Measurements from ENCODE around the gene EPHA3. TPM values are rescaled to one million over a fixed set of nuclear protein-coding genes. Genes with fewer than 3 reads are reported as not detected.

EPHA3 gene
- total and polyA plus RNA-seq, 9 of the 15 experiments (the other 6 are each of a cell fraction or from before 2014, with no cell fraction given) = not detected

DNA sequence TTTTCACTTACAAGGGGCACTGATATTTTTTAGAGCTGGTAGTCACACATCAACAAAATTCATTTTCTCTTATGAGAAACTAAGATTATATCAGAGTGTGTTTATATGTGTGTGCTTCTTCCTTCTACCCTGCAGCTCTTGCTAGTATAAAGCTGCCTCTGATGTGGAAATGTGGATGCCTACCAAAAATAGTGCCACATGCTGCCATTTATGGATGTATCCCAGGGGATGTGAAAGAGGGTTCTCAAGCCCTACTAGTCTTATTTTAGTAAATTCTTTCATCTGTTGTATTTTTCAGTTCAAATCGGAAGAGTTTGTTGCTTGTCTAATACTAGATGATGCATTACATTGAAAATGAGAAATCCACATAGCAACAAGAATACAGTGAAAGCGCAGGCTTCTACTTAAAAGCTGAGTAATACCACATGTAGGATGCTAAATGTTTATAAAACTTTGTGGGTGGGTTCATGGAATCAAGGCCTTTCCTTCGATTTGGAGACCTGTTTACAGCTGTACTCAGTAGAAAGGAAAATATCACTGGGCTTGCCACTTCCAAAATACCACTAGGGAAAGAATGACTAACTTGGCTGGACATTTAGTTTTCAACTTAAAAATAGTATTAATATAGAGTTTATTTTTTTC is 399.2 kb downstream of the EPHA3 start:
- no peak for FAIRE-seq
- in situ Hi-C loops (cut with MboI) = no loop called here
- Histone ChIP-seq H3K79me2 (ENCODE audit: control insufficient read depth, insufficient read depth, low read length) (no peaks in the 10 kb centered on the region), H3K9me1 (ENCODE audit: control insufficient read depth, insufficient read depth, low read length) (no peaks in the 10 kb centered on the region), H3K27ac (ENCODE audit: extremely low read depth, low read depth, low read length) (no peak overlapping the region), H3K9me3 (replicated peaks; ENCODE audit: control insufficient read depth, insufficient read depth, low read depth, low read length) (no peaks in the 10 kb centered on the region), H3K4me1 (replicated peaks in 1 of 2; ENCODE audit: control insufficient read depth in 2 of 2, insufficient read depth in 2 of 2, low read length in 2 of 2) (no peaks in the 10 kb centered on the region), H3K9ac (ENCODE audit: insufficient read depth in 1 of 2, low read depth in 2 of 2, low read length in 2 of 2) (no peak overlapping the region), H3K36me3 (ENCODE audit: control insufficient read depth, insufficient read depth, low read length) (no peaks in the 10 kb centered on the region), H2AFZ (ENCODE audit: low read depth, low read length) (no peak overlapping the region), H3K4me2 (ENCODE audit: insufficient read depth, low read length) (no peak overlapping the region), H3K4me3 (no peak overlapping the region), H4K20me1 (replicated peaks; ENCODE audit: control insufficient read depth, insufficient read depth, low read length) (no peaks in the 10 kb centered on the region), H3K27me3 (ENCODE audit: control insufficient read depth in 2 of 2, insufficient read depth in 2 of 2, low read length in 2 of 2) (no peaks in the 10 kb centered on the region)
- ATAC-seq = no peak
- intact Hi-C loops (cut with micrococcal nuclease) = no loop called here
- TF ChIP-seq RBM25 (IDR thresholded peaks at IDR 0.05; ENCODE audit: low read depth, low read length, severe bottlenecking) = no peak
- 0% methylated on average over 3 of the region's 3 CpGs for WGBS (ENCODE audit: insufficient coverage, low coverage, missing lambda C conversion rate)
- BruUV-seq (replicated peaks) = no TSS peak
- no peak for DNase-seq (ENCODE audit: extremely low read depth in 1 of 4, low spot score in 3 of 4)
- POLR2A ChIA-PET = no interaction called here
- CTCF ChIA-PET (ENCODE audit: low intra/inter-chr PET ratio) = no interaction called here

DNA sequence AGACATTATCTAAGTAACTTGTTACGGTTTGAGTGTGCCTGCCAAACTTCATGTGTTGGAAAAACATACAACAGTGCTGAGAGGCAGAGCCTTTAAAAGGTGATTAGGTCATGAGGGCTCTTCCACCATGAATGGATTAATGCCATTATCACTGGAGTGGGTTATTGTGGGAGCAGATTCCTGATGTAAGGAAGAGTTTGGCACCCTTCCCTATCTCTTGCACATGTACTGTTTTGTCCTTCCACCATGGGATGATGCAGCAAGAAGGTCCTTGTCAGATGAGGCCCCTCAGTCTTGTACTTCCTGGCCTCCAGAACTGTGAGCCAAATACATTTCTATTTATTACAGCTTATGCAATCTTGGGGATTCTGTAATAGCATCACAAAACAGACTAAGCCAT is 413.9 kb downstream of the EPHA3 start:
- ATAC-seq (no peak), FAIRE-seq (no peak), DNase-seq (ENCODE audit: extremely low read depth in 1 of 4, low spot score in 3 of 4) (no peak)
- intact Hi-C loops (cut with micrococcal nuclease) (no loop called here), in situ Hi-C loops (cut with MboI) (no loop called here)
- Histone ChIP-seq H3K27ac (ENCODE audit: extremely low read depth, low read depth, low read length) (no peak overlapping the region), H3K4me2 (ENCODE audit: insufficient read depth, low read length) (no peak overlapping the region), H3K9ac (ENCODE audit: insufficient read depth in 1 of 2, low read depth in 2 of 2, low read length in 2 of 2) (no peak overlapping the region), H3K4me1 (replicated peaks in 1 of 2; ENCODE audit: control insufficient read depth in 2 of 2, insufficient read depth in 2 of 2, low read length in 2 of 2) (no peaks in the 10 kb centered on the region), H3K36me3 (ENCODE audit: control insufficient read depth, insufficient read depth, low read length) (no peaks in the 10 kb centered on the region), H3K4me3 (no peak overlapping the region), H3K27me3 (ENCODE audit: control insufficient read depth in 2 of 2, insufficient read depth in 2 of 2, low read length in 2 of 2) (no peaks in the 10 kb centered on the region), H4K20me1 (replicated peaks; ENCODE audit: control insufficient read depth, insufficient read depth, low read length) (no peaks in the 10 kb centered on the region), H3K9me3 (replicated peaks; ENCODE audit: control insufficient read depth, insufficient read depth, low read depth, low read length) (no peaks in the 10 kb centered on the region), H3K9me1 (ENCODE audit: control insufficient read depth, insufficient read depth, low read length) (no peaks in the 10 kb centered on the region), H3K79me2 (ENCODE audit: control insufficient read depth, insufficient read depth, low read length) (no peaks in the 10 kb centered on the region), H2AFZ (ENCODE audit: low read depth, low read length) (no peak overlapping the region)
- POLR2A ChIA-PET = no interaction called here
- no TSS peak for BruUV-seq (replicated peaks)
- CTCF ChIA-PET (ENCODE audit: low intra/inter-chr PET ratio) = no interaction called here
- WGBS (ENCODE audit: insufficient coverage, low coverage, missing lambda C conversion rate) = 0% methylated on average over 1 of the region's 1 CpG
- TF ChIP-seq JUN (IDR thresholded peaks at IDR 0.05; ENCODE audit: borderline replicate concordance, low read depth, low read length) (no peak), JUN (CRISPR knock-in tag; IDR thresholded peaks at IDR 0.05; ENCODE audit: borderline replicate concordance) (no peak), KLF16 (IDR thresholded peaks at IDR 0.05) (no peak), GTF2F1 (IDR thresholded peaks at IDR 0.05; ENCODE audit: low read depth, low read length) (no peak), TEAD4 (IDR thresholded peaks at IDR 0.05; ENCODE audit: low read length) (no peak), TEAD4 (CRISPR knock-in tag; IDR thresholded peaks at IDR 0.05; ENCODE audit: borderline replicate concordance) (no peak), TFAM (CRISPR knock-in tag; conservative IDR thresholded peaks at IDR 0.05) (no peak)
- TF ChIP-seq, protein P1, sequence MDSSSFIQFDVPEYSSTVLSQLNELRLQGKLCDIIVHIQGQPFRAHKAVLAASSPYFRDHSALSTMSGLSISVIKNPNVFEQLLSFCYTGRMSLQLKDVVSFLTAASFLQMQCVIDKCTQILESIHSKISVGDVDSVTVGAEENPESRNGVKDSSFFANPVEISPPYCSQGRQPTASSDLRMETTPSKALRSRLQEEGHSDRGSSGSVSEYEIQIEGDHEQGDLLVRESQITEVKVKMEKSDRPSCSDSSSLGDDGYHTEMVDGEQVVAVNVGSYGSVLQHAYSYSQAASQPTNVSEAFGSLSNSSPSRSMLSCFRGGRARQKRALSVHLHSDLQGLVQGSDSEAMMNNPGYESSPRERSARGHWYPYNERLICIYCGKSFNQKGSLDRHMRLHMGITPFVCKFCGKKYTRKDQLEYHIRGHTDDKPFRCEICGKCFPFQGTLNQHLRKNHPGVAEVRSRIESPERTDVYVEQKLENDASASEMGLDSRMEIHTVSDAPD (CRISPR knock-in tag; IDR thresholded peaks at IDR 0.05) = no peak
- TF ChIP-seq, protein P2, sequence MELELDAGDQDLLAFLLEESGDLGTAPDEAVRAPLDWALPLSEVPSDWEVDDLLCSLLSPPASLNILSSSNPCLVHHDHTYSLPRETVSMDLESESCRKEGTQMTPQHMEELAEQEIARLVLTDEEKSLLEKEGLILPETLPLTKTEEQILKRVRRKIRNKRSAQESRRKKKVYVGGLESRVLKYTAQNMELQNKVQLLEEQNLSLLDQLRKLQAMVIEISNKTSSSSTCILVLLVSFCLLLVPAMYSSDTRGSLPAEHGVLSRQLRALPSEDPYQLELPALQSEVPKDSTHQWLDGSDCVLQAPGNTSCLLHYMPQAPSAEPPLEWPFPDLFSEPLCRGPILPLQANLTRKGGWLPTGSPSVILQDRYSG (tag; conservative IDR thresholded peaks at IDR 0.05; ENCODE audit: low read depth) = no peak
- TF ChIP-seq, protein P3, sequence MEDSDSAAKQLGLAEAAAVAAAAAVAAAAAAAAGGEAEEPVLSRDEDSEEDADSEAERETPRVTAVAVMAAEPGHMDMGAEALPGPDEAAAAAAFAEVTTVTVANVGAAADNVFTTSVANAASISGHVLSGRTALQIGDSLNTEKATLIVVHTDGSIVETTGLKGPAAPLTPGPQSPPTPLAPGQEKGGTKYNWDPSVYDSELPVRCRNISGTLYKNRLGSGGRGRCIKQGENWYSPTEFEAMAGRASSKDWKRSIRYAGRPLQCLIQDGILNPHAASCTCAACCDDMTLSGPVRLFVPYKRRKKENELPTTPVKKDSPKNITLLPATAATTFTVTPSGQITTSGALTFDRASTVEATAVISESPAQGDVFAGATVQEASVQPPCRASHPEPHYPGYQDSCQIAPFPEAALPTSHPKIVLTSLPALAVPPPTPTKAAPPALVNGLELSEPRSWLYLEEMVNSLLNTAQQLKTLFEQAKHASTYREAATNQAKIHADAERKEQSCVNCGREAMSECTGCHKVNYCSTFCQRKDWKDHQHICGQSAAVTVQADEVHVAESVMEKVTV (CRISPR knock-in tag; IDR thresholded peaks at IDR 0.05) = no peak

All from K562 (cell line).